ENCODE results near the gene RTN1. TPM values are rescaled to one million over a fixed set of nuclear protein-coding genes. Genes with fewer than 3 reads are reported as not detected.

The RTN1 gene
- total RNA-seq, 1 donor from 2014 or later, result not detected

DNA sequence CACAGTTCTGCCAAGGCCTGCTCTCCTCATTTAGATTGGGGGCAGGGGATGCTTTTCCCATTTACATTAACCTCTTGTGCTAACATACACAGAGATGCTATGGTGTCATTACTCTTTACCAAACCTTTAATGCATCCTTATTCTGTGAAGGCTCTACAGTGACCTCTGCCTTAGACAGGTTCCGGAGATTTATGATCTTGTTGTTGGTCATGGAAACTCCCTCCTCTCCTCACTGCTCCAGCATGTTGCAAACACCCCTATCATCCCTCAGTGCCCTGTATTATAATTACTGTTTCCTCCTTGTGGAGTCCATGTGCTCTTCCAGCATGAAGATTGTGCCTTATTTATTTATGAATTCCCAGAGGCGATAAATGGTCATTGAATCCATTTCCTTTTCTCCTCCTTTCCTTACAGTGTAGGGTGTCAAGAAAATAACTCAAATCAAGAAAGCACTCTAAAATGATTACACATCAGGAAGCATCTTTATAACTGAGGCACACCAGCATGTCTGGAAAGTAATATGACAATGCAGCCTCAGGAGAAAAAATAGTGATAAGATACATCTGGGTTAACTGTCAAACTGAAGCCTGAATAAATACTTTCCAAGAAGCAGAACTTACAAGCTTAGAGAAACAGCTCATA is 37.8 kb downstream of the RTN1 start:
- no peak for DNase-seq (ENCODE audit: low read depth)
- Histone ChIP-seq H3K27me3 (ENCODE audit: control insufficient read depth, insufficient read depth, low read length) (no peaks in the 10 kb centered on the region), H3K36me3 (ENCODE audit: control insufficient read depth, insufficient read depth, low read length) (no peaks in the 10 kb centered on the region), H3K4me3 (ENCODE audit: low read depth, low read length) (no peak overlapping the region)
- no peak for FAIRE-seq
- TF ChIP-seq, protein P1, sequence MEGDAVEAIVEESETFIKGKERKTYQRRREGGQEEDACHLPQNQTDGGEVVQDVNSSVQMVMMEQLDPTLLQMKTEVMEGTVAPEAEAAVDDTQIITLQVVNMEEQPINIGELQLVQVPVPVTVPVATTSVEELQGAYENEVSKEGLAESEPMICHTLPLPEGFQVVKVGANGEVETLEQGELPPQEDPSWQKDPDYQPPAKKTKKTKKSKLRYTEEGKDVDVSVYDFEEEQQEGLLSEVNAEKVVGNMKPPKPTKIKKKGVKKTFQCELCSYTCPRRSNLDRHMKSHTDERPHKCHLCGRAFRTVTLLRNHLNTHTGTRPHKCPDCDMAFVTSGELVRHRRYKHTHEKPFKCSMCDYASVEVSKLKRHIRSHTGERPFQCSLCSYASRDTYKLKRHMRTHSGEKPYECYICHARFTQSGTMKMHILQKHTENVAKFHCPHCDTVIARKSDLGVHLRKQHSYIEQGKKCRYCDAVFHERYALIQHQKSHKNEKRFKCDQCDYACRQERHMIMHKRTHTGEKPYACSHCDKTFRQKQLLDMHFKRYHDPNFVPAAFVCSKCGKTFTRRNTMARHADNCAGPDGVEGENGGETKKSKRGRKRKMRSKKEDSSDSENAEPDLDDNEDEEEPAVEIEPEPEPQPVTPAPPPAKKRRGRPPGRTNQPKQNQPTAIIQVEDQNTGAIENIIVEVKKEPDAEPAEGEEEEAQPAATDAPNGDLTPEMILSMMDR (IDR thresholded peaks at IDR 0.05; ENCODE audit: insufficient read depth, low read length, severe bottlenecking), result no peak

DNA sequence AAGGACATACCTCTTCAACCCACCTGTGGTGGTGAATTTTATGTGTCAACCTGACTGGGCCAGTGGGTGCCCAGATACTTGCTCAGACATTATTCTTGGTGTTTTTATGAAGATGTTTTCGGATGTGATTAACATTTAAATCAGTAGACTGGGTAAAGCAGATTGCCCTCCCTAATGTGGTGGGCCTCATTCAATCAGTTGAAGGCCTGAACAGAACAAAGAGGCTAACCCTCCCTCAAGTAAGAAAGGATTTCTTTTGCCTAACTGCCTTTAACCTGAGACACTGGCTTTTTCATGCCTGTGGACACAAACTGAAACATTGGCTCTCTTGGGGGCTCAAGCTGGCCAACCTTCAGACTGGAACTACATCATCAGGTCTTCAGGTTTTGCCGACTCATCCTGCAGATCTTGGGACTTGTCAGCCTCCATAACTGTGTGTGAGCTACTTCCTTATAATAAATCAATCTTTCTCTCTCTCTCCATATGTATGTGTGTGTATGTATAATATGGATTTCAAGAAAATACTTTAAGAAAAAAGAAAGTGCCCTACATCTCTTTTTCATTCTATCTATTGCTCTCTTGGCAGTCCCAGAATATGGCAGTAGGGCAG is 39.4 kb downstream of the RTN1 start:
- FAIRE-seq (no peak), DNase-seq (ENCODE audit: low read depth) (no peak)
- Histone ChIP-seq H3K4me3 (ENCODE audit: low read depth, low read length) (no peak overlapping the region), H3K27me3 (ENCODE audit: control insufficient read depth, insufficient read depth, low read length) (no peaks in the 10 kb centered on the region), H3K36me3 (ENCODE audit: control insufficient read depth, insufficient read depth, low read length) (no peaks in the 10 kb centered on the region)
- TF ChIP-seq, protein P1 (IDR thresholded peaks at IDR 0.05; ENCODE audit: insufficient read depth, low read length, severe bottlenecking), result no peak

DNA sequence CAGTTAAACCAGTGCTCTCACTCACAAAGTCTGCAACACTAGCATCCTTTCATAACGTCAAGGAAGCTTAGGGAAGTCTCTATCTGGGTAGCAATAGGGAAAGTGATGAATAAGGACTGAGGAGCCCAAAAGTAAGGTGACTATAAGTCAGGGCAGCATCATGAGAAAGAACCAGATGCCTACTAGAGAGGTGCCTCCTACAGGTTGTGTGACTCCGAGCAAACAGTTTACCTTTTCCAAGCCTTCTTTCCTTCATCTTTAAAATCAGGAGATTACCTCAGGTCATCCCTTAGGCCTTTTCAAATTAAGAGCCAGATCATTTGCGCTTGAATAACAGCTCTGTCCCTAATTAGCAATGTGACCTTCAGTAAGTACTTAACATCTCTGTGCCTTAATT is 40.2 kb downstream of the RTN1 start:
- Histone ChIP-seq H3K27me3 (ENCODE audit: control insufficient read depth, insufficient read depth, low read length) (no peaks in the 10 kb centered on the region), H3K36me3 (ENCODE audit: control insufficient read depth, insufficient read depth, low read length) (no peaks in the 10 kb centered on the region), H3K4me3 (ENCODE audit: low read depth, low read length) (no peak overlapping the region)
- TF ChIP-seq, protein P1 (IDR thresholded peaks at IDR 0.05; ENCODE audit: insufficient read depth, low read length, severe bottlenecking), result no peak
- DNase-seq (ENCODE audit: low read depth) (no peak), FAIRE-seq (no peak)

DNA sequence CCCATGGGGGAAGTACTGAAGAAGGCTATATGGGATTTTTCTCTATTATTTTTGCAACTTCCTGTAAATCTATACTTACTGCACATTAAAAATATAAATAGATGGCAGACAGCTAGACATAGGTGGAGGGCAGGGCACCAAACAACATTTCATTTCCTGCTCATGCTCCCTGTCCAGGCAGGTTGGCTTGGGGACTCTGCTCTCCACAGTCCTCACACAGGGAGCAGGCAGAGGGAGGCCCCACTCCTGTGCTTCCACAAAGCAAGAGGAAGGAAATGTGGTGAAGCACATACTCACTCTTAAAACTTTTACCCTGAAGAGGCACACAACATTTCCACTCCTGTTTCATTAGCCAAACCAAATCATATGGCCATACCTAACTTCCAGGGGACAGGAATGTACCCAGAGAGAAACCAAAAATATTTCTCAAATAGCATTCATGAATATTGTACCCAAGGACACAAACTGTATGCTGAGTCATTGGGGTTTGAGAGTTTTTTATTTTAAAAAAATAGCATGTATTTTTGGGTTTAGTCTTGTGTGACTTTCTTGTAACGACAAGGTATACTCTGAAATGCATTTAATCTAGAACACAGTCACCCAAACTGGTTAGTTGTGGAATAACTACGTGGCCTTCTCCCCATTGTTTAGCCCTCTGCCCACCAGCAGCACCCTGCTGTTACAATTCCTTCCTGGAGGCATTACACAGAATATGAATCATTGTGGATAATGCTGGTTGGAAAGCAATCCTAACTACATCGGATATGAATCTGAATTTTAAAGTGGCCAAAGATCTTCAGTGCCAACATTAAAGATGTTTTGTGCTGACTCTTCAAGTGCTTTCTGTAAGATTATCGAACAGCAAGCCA is 40.9 kb downstream of the RTN1 start:
- TF ChIP-seq, protein P1 (IDR thresholded peaks at IDR 0.05; ENCODE audit: insufficient read depth, low read length, severe bottlenecking), result no peak
- FAIRE-seq (no peak), DNase-seq (ENCODE audit: low read depth) (peak; percentile 12)
- no peaks in the 10 kb centered on the region for H3K36me3 ChIP-seq (ENCODE audit: control insufficient read depth, insufficient read depth, low read length)
- no peak overlapping the region for H3K4me3 ChIP-seq (ENCODE audit: low read depth, low read length)
- H3K27me3 ChIP-seq (ENCODE audit: control insufficient read depth, insufficient read depth, low read length), result no peaks in the 10 kb centered on the region

DNA sequence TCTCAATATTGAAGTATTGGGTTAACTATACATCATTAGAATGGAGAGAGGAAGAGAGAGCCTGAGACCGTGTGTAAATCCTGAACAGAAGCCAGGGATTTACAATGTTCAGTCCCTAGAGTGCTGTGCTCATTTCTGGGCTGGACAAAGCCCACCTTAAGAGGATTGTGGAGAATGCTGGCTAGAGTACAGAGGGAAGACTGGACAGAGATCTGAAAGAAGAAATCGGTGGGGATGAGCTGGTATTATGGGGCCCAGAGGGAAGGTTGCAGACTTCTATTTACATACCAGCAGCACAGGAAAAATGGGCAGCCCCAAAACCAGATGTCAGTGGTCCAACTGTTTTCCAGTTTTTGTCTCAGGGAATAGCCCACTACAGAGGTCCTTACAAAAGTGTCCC is 42.3 kb downstream of the RTN1 start:
- DNase-seq (ENCODE audit: low read depth) (no peak), FAIRE-seq (no peak)
- TF ChIP-seq, protein P1 (IDR thresholded peaks at IDR 0.05; ENCODE audit: insufficient read depth, low read length, severe bottlenecking), result no peak
- Histone ChIP-seq H3K27me3 (ENCODE audit: control insufficient read depth, insufficient read depth, low read length) (no peaks in the 10 kb centered on the region), H3K4me3 (ENCODE audit: low read depth, low read length) (no peak overlapping the region), H3K36me3 (ENCODE audit: control insufficient read depth, insufficient read depth, low read length) (no peaks in the 10 kb centered on the region)
